GM21367 (cell line): ENCODE measurements around the gene SHOC2.

Experiments
- ATAC-seq: cut with Tn5 transposase; IDR thresholded peaks from one replicate; pipeline ENCODE4 v1.9.1; 2021; ENCODE audit not compliant: unreplicated experiment

SHOC2 gene

GRCh38 chr10:111039522-111039921 lies 120.1 kb downstream of the SHOC2 start:
- ATAC-seq: no peak

GRCh38 chr10:111057006-111057405 lies 137.6 kb downstream of the SHOC2 start:
- no peak for ATAC-seq
